H1 (cell line): ENCODE data around the gene CABLES2. TPM values are rescaled to one million over a fixed set of nuclear protein-coding genes. Genes with fewer than 3 reads are reported as not detected.

ENCODE experiments used
- CBX8 ChIP-seq: fragments of 300-800, 300-1000 bp; sonication (generic); IDR thresholded peaks from 2 replicates; pipeline ENCODE4 v1.7.1; 2016; ENCODE audit warnings: low read depth, low read length, borderline replicate concordance
- polyA plus RNA-seq, 7 experiments: library from polyadenylated mRNA; depleted of rRNA in 3 of 7; stranded (reverse) in 5 of 7; unstranded in 2 of 7; fragments of >200 nt in 5 of 7; fragments of 200-250 nt in 2 of 7; gene quantifications; 1 replicate in 5 of 7; 2 replicates in 1 of 7; 4 replicates in 1 of 7; pipeline versions ENCODE4 v1.2.1 to v1.2.3, GENCODE V29; 2011 to 2013; ENCODE audit warnings: missing spikeins in 2 of 7, mixed read lengths in 2 of 7
- total RNA-seq: library from RNA; stranded (reverse); fragmentation: NEBNext Ultra II Directional; extraction: Animal tissue kit (Norgen Biotek cat#: 25700); gene quantifications from 2 replicates; pipeline ENCODE4 v1.2.1, GENCODE V29; 2021

The CABLES2 gene
- total and polyA plus RNA-seq, 2 of the 8 experiments (the other 6 are each of a cell fraction or from before 2014, with no cell fraction given) = 8.0 to 8.8 TPM

- TF ChIP-seq CBX8 = no peak
- TF ChIP-seq, all 59 proteins: peak for 0
Observed at GRCh38 chr20:62453186-62453808, 46.2 kb upstream of the CABLES2 start (continued).
